CD14-positive monocyte (primary cell): Measurements from ENCODE around the gene CMPK1. TPM values are rescaled to one million over a fixed set of nuclear protein-coding genes. Genes with fewer than 3 reads are reported as not detected.

Experiments used
- DNase-seq, 3 donors: peaks; one replicate each; pipeline ENCODE4 v3.0.0-alpha.2; 2011 to 2022
- H2AFZ ChIP-seq: 2 replicates; pipeline ENCODE4 v1.6.0; 2012; ENCODE audit warnings: mild to moderate bottlenecking, low read depth, low read length, inconsistent platforms; ENCODE audit not compliant: insufficient read depth, poor library complexity, severe bottlenecking
- H3K27ac ChIP-seq, 2 donors: 1 replicate in 1 of 2; 2 replicates in 1 of 2; pipeline ENCODE4 v1.5.1; 2012 to 2013; ENCODE audit warnings: low read length in 2 of 2, control low read depth in 1 of 2, inconsistent platforms in 1 of 2, low read depth in 1 of 2, mild to moderate bottlenecking in 1 of 2
- H3K27me3 ChIP-seq, 2 donors: one replicate each; pipeline versions ENCODE4 v1.6.0 to v1.6.1; 2011 to 2013; ENCODE audit warnings: low read length in 2 of 2; ENCODE audit not compliant: control insufficient read depth in 2 of 2, insufficient read depth in 2 of 2
- H3K36me3 ChIP-seq, 2 donors: replicated peaks in 1 of 2; 1 replicate in 1 of 2; 2 replicates in 1 of 2; pipeline versions ENCODE4 v1.5.1 to v1.6.1; 2012 to 2013; ENCODE audit warnings: low read length in 2 of 2, control low read depth in 1 of 2, inconsistent platforms in 1 of 2, mild to moderate bottlenecking in 1 of 2; ENCODE audit not compliant: insufficient read depth in 2 of 2, control insufficient read depth in 1 of 2
- H3K4me1 ChIP-seq, 2 donors: 1 replicate in 1 of 2; 2 replicates in 1 of 2; pipeline versions ENCODE4 v1.5.1 to v1.6.1; 2012 to 2013; ENCODE audit warnings: low read length in 2 of 2, control low read depth in 1 of 2, inconsistent platforms in 1 of 2, mild to moderate bottlenecking in 1 of 2, moderate library complexity in 1 of 2; ENCODE audit not compliant: insufficient read depth in 2 of 2, control insufficient read depth in 1 of 2
- H3K4me2 ChIP-seq: replicated peaks from 2 replicates; pipeline ENCODE3; 2012; ENCODE audit warnings: low read length, moderate library complexity, mild to moderate bottlenecking; ENCODE audit not compliant: poor library complexity, severe bottlenecking; ENCODE audit errors: extremely low read depth
- H3K4me3 ChIP-seq, 3 experiments: fragments of 200-600 bp in 1 of 3; sonication (generic) in 1 of 3; replicated peaks in 1 of 3; 1 replicate in 2 of 3; 2 replicates in 1 of 3; pipeline ENCODE4 v1.5.1; 2011 to 2013; ENCODE audit warnings: low read length in 3 of 3, mild to moderate bottlenecking in 3 of 3, control low read depth in 2 of 3, low read depth in 2 of 3, inconsistent platforms in 1 of 3, moderate library complexity in 1 of 3
- H3K79me2 ChIP-seq: 2 replicates; pipeline ENCODE4 v1.6.0; 2012; ENCODE audit warnings: mild to moderate bottlenecking, control low read depth, inconsistent platforms, low read length, moderate library complexity; ENCODE audit not compliant: insufficient read depth
- H3K9ac ChIP-seq: 2 replicates; pipeline ENCODE4 v1.6.0; 2017; ENCODE audit warnings: low read length, mild to moderate bottlenecking; ENCODE audit not compliant: insufficient read depth, poor library complexity, severe bottlenecking
- H3K9me3 ChIP-seq, 2 donors: replicated peaks in 1 of 2; 1 replicate in 1 of 2; 2 replicates in 1 of 2; pipeline versions ENCODE4 v1.5.1 to v1.6.1; 2012 to 2013; ENCODE audit warnings: low read length in 2 of 2, control low read depth in 1 of 2; ENCODE audit not compliant: control insufficient read depth in 1 of 2, insufficient read depth in 1 of 2
- H4K20me1 ChIP-seq: 2 replicates; pipeline ENCODE4 v1.6.0; 2012; ENCODE audit warnings: mild to moderate bottlenecking, low read length, control low read depth, moderate library complexity; ENCODE audit not compliant: insufficient read depth
- H3K27ac Mint-ChIP-seq, 7 donors: one replicate each; pipeline ENCODE4 v1.8.0; 2020; ENCODE audit warnings: mild to moderate bottlenecking in 7 of 7, mixed read lengths in 7 of 7, moderate library complexity in 6 of 7, inconsistent platforms in 2 of 7
- H3K27me3 Mint-ChIP-seq, 3 donors: one replicate each; pipeline ENCODE4 v1.8.0; 2021 to 2022; ENCODE audit warnings: low read depth in 3 of 3, mild to moderate bottlenecking in 3 of 3, mixed read lengths in 3 of 3, moderate library complexity in 3 of 3, inconsistent platforms in 1 of 3
- H3K36me3 Mint-ChIP-seq, 2 donors: one replicate each; pipeline ENCODE4 v1.8.0; 2020; ENCODE audit warnings: mixed read lengths in 2 of 2, inconsistent platforms in 1 of 2, mild to moderate bottlenecking in 1 of 2
- H3K4me1 Mint-ChIP-seq: one replicate; pipeline ENCODE4 v1.8.0; 2020; ENCODE audit warnings: mild to moderate bottlenecking, mixed read lengths
- H3K4me3 Mint-ChIP-seq, 2 donors: one replicate each; pipeline ENCODE4 v1.8.0; 2020; ENCODE audit warnings: mild to moderate bottlenecking in 2 of 2, mixed read lengths in 2 of 2, moderate library complexity in 1 of 2
- H3K9me3 Mint-ChIP-seq, 7 donors: one replicate each; pipeline ENCODE4 v1.8.0; 2020 to 2022; ENCODE audit warnings: mixed read lengths in 7 of 7, mild to moderate bottlenecking in 6 of 7, moderate library complexity in 6 of 7, inconsistent platforms in 2 of 7
- WGBS: methylation state at CpG from one replicate; pipeline ENCODE4 v1.1.5; 2013; ENCODE audit warnings: missing lambda C conversion rate; ENCODE audit not compliant: insufficient coverage; 5-methylcytosine and 5-hydroxymethylcytosine counted together
- intact Hi-C, 2 donors: fragments of 100-400 bp; cut with micrococcal nuclease; formaldehyde crosslinking; loops; one replicate each; pipeline versions ENCODE4 v1.15.0 to v1.15.1; 2023
- polyA plus RNA-seq, 3 donors: library from polyadenylated mRNA; depleted of rRNA in 1 of 3; unstranded in 2 of 3; stranded (reverse) in 1 of 3; fragments of 300-500 nt in 2 of 3; fragments of >200 nt in 1 of 3; fragmentation: Illumina TruSeq in 2 of 3; gene quantifications; 1 replicate in 2 of 3; 2 replicates in 1 of 3; pipeline ENCODE4 v1.2.3, GENCODE V29; 2012 to 2021
- TF ChIP-seq, protein P1 (sequence below): fragments of 200-600 bp; IDR thresholded peaks from one replicate; pipeline ENCODE4 v1.8.0; 2022; ENCODE audit warnings: antibody characterized with exemption, mild to moderate bottlenecking

CMPK1 gene
- polyA plus RNA-seq, 3 donors, result 17.4 to 67.6 (median 65.2) TPM

DNA sequence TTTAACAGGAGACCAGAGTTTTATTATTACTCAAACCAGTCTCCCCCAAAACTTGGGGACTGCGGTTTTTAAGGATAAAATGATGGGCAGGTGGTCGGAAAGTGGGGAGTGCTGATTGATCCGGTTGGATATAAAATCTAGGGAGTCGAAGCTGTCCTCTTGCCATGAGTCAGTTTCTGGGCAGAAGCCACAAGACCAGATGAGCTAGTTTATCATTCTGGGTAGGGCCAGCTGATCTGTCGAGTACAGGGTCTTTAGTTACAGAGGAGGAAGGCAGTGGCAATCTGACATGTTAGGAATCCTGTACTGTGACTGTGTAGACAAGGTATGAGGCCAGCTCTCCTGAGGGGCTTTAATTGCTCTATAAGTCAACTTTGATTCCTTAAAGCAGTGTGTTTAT, 59.6 kb downstream of the CMPK1 start:
- Histone ChIP-seq H3K9ac (no peak overlapping the region), H3K27me3 (peaks cover 0 to 6% of the 10 kb centered on the region in 2 donors), H3K4me2 (no peak overlapping the region), H3K79me2 (no peaks in the 10 kb centered on the region), H3K36me3 (no peaks in the 10 kb centered on the region), H3K9me3 (no peaks in the 10 kb centered on the region), H3K4me3 (no peak overlapping the region), H4K20me1 (no peaks in the 10 kb centered on the region), H3K27ac (no peak overlapping the region), H2AFZ (no peak overlapping the region), H3K4me1 (no peaks in the 10 kb centered on the region)
- Mint-ChIP-seq H3K36me3 (no peaks in the 10 kb centered on the region), H3K4me1 (no peaks in the 10 kb centered on the region), H3K27ac (no peak overlapping the region), H3K27me3 (peaks cover 8 to 24% (median 16%) of the 10 kb centered on the region in 3 donors), H3K4me3 (no peak overlapping the region), H3K9me3 (peaks cover 0 to 3% (median 0%) of the 10 kb centered on the region in 7 donors)
- 84% methylated on average over 4 of the region's 5 CpGs for WGBS
- intact Hi-C loops, result no loop called here
- DNase-seq, result no peak
- TF ChIP-seq, protein P1, sequence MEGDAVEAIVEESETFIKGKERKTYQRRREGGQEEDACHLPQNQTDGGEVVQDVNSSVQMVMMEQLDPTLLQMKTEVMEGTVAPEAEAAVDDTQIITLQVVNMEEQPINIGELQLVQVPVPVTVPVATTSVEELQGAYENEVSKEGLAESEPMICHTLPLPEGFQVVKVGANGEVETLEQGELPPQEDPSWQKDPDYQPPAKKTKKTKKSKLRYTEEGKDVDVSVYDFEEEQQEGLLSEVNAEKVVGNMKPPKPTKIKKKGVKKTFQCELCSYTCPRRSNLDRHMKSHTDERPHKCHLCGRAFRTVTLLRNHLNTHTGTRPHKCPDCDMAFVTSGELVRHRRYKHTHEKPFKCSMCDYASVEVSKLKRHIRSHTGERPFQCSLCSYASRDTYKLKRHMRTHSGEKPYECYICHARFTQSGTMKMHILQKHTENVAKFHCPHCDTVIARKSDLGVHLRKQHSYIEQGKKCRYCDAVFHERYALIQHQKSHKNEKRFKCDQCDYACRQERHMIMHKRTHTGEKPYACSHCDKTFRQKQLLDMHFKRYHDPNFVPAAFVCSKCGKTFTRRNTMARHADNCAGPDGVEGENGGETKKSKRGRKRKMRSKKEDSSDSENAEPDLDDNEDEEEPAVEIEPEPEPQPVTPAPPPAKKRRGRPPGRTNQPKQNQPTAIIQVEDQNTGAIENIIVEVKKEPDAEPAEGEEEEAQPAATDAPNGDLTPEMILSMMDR, result no peak

DNA sequence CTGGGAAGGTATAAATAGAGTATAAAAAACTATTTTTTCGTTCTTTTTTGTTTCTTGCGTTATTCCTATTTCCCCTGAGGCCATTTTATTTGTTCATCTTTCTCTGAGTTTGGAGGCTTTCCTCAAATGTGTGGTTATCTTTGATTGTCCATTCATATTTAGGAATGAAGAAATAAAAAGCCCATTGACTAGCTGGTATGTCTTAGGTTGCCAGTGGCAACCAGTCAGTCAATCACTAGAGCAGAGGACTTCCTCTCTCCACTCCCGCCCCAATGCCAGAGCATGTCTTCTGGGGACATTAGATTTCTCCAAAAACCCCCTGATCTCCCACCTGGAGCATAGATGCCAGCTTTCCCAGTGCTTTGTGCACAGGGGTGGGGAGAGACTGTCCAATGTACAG, 61.8 kb downstream of the CMPK1 start:
- Histone ChIP-seq H3K4me1 (no peaks in the 10 kb centered on the region), H3K27me3 (peaks cover 0 to 6% of the 10 kb centered on the region in 2 donors), H3K79me2 (no peaks in the 10 kb centered on the region), H3K9ac (no peak overlapping the region), H3K4me2 (no peak overlapping the region), H3K36me3 (no peaks in the 10 kb centered on the region), H3K4me3 (no peak overlapping the region), H3K27ac (no peak overlapping the region), H2AFZ (no peak overlapping the region), H3K9me3 (no peaks in the 10 kb centered on the region), H4K20me1 (no peaks in the 10 kb centered on the region)
- WGBS, result no CpG with 5 or more reads among the region's 3 CpGs
- Mint-ChIP-seq H3K27me3 (peaks cover 12 to 24% (median 13%) of the 10 kb centered on the region in 3 donors), H3K9me3 (peaks cover 0 to 3% (median 0%) of the 10 kb centered on the region in 7 donors), H3K4me3 (peak overlapping the region in 1 of 2 donors; percentile 16), H3K4me1 (no peaks in the 10 kb centered on the region), H3K36me3 (no peaks in the 10 kb centered on the region), H3K27ac (no peak overlapping the region)
- TF ChIP-seq, protein P1, result no peak
- no peak for DNase-seq
- intact Hi-C loops, result no loop called here
